Ishikawa (cell line): Measurements from ENCODE around the gene PCCA.

Experiments used
- CEBPB ChIP-seq: IDR thresholded peaks from 2 replicates; pipeline ENCODE4 v1.6.1; 2012
- EGR1 ChIP-seq: IDR thresholded peaks from 2 replicates; pipeline ENCODE4 v1.6.1; 2012
- EP300 ChIP-seq: IDR thresholded peaks from 2 replicates; pipeline ENCODE4 v1.6.1; 2012; ENCODE audit warnings: borderline replicate concordance
- MAX ChIP-seq: IDR thresholded peaks from 2 replicates; pipeline ENCODE4 v1.6.1; 2012
- NFIC ChIP-seq: IDR thresholded peaks from 2 replicates; pipeline ENCODE4 v1.6.1; 2012
- REST ChIP-seq: IDR thresholded peaks from 2 replicates; pipeline ENCODE4 v1.6.1; 2012; ENCODE audit warnings: low read depth, mild to moderate bottlenecking
- USF1 ChIP-seq: IDR thresholded peaks from 2 replicates; pipeline ENCODE4 v1.6.1; 2012
- YY1 ChIP-seq: IDR thresholded peaks from 2 replicates; pipeline ENCODE4 v1.6.1; 2012; ENCODE audit warnings: low read depth

GRCh38 chr13:100245104-100245503, 156.2 kb downstream of the PCCA start:
- no peak for TF ChIP-seq USF1
- no peak for TF ChIP-seq EP300
- TF ChIP-seq CEBPB = no peak
- TF ChIP-seq EGR1 = no peak
- TF ChIP-seq MAX = no peak
- TF ChIP-seq NFIC = no peak
- TF ChIP-seq YY1 = no peak
- no peak for TF ChIP-seq REST
